CD4-positive, alpha-beta T cell treated with Interleukin-4 for 4 hours (primary cell): ENCODE data around the gene MDM2.
A peak's percentile ranks its signal among the peaks of the same experiment; 100 is the strongest.
"Not testable (repeated sequence)": the region's sequence is repeated elsewhere in the genome, so short reads cannot be mapped to it uniquely, and the experiment has no call there.

Experiments
- DNase-seq: peaks from one replicate; pipeline ENCODE4 v3.0.0-alpha.2; 2020

MDM2 gene

GRCh38 chr12:68806488-68807237 lies 1.3 kb upstream of the MDM2 start:
- peak; percentile 42 for DNase-seq

GRCh38 chr12:68807274-68807575 lies 752 bp upstream of the MDM2 start:
- not testable (repeated sequence) for DNase-seq

DNA sequence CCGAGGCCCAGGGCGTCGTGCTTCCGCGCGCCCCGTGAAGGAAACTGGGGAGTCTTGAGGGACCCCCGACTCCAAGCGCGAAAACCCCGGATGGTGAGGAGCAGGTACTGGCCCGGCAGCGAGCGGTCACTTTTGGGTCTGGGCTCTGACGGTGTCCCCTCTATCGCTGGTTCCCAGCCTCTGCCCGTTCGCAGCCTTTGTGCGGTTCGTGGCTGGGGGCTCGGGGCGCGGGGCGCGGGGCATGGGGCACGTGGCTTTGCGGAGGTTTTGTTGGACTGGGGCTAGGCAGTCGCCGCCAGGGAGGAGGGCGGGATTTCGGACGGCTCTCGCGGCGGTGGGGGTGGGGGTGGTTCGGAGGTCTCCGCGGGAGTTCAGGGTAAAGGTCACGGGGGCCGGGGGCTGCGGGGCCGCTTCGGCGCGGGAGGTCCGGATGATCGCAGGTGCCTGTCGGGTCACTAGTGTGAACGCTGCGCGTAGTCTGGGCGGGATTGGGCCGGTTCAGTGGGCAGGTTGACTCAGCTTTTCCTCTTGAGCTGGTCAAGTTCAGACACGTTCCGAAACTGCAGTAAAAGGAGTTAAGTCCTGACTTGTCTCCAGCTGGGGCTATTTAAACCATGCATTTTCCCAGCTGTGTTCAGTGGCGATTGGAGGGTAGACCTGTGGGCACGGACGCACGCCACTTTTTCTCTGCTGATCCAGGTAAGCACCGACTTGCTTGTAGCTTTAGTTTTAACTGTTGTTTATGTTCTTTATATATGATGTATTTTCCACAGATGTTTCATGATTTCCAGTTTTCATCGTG lies 612 bp downstream of the MDM2 start:
- DNase-seq, result peak; percentile 56

- DNase-seq, result no peak
Observed at GRCh38 chr12:68809190-68810026, 1.4 kb downstream of the MDM2 start.

GRCh38 chr12:68810027-68810389 lies 2.0 kb downstream of the MDM2 start:
- not testable (repeated sequence) for DNase-seq

DNA sequence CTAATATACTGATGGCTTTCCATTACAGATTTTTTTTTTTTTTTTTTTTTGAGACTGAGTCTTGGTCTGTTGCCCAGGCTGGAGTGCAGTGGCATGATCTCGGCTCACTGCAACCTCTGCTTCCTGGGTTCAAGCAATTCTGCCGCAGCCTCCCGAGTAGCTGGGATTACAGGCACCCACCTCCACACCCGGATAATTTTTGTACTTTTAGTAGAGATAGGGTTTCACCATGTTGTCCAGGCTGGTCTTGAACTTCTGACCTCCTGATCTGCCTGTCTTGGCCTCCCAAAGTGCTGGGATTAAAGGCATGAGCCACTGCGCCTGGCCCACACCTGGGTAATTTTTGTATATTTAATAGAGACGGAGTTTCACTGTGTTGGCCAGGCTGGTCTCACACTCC lies 3.6 kb downstream of the MDM2 start:
- not testable (repeated sequence) for DNase-seq

DNA sequence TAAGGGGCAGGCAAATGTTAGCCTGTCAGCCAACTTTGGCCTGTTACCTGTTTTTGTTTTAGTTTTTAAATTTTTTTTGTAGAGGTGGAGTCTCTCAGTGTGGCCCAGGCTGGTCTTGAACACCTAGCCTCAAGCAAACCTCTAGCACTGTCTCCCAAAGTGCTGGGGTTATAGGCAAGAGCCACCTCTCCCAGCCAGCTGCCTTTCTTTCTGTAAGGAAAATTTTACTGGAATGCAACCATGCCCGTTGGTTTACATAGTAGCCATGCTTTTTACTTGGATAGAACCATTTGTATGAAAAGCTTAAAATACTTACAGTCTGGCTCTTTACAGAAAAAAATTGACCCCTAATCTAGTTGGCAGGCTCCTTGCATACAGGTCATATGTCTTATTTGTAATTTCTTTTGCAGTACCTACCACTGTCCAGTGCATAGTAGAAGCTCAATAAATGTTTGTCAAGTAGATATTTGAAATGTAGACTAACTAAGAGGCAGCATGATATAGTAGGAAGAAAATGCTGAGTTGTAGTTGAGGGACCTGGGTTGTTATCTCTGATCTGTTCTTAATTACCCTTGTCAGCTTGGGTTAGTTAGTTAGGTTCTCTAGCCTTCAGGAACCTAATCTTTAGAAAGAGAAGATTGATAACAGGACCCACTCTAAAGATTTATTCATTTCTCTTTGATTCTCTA lies 4.7 kb downstream of the MDM2 start:
- DNase-seq, result no peak

DNA sequence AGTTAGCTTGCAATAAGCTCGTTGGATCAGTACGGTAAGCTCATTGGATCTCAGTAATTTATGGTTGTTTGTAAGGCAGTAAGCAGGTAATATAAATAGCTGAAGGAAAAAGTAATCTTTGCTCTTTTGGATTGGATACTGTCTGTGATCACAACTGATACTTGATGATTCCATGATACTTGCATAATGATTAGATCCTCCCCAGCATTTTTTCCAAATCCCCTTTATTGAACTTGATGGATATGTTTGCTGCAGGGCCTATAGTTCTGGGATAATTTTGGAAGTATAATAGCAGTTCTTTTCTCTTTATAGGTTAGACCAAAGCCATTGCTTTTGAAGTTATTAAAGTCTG lies 5.2 kb downstream of the MDM2 start:
- DNase-seq, result no peak

DNA sequence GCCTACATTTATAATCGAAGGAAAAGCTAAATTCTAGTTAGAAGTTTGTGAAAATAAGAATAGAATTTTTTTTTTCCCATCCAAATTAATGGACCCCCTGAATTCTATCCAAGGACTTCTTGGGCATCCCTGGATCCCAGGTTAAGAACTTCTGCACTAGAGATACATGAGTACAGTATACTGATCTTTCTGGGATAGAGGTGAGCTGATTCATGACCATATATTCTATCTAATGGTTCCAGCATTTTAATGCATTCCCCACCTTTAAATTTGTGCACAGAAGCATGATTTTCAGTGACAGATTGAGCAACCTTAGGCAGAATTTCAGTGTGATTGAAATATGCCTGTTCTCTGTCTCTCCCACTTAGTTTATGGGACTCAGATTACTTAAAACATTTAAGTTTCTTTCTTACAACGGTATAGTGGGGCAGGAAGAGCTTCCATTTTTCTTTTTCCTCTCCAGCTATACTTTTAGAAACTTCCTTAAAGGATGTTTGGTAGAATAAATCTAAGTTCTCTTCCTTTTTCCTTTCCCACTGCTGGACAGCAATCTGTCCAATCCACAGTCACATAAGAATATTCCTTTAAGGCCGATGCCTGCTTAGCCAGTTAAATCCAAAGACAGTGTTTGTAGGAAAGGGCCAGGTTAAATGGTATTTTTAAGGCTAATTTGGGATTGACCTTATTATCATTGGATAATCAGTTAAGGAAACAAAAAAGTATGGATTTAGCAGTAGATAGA lies 6.7 kb downstream of the MDM2 start:
- DNase-seq, result no peak

DNA sequence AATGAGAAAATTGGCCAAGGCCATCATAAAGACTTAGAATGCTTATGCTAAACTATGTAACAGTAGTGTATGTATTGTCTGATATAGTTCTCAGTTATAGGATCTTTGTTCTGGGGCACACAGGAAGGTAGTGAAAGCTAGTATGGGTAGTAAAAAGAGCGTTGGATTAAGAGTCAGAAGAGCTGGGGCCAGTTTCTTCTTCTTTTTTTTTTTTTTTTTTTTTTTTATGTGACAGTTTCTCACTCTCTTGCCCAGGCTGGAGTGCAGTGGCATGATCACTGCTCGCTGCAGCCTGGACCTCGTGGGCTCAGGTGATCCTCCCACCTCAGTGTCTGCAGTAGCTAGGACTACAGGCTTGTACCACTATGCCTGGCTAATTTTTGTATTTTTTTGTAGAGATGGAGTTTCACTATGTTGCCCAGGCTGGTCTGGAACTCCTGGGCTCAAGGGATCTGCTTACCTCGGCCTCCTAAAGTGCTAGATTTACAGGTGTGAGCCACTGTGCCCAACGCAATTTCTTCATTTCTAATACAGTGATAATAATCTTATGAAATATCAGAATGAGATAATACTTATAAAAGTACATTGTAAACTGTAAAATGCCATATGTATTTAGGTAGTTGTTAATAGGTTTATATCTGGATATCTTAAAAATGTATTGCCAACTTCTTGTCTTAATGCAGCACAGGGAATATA lies 7.4 kb downstream of the MDM2 start:
- no peak for DNase-seq

GRCh38 chr12:68815928-68816800 lies 8.2 kb downstream of the MDM2 start:
- DNase-seq, result no peak

- not testable (repeated sequence) for DNase-seq
Observed at GRCh38 chr12:68819481-68819880, 11.5 kb downstream of the MDM2 start.

- no peak for DNase-seq
Observed at GRCh38 chr12:68821357-68822188, 13.6 kb downstream of the MDM2 start.

- DNase-seq, result no peak
Observed at GRCh38 chr12:68823696-68824095, 15.7 kb downstream of the MDM2 start.

DNA sequence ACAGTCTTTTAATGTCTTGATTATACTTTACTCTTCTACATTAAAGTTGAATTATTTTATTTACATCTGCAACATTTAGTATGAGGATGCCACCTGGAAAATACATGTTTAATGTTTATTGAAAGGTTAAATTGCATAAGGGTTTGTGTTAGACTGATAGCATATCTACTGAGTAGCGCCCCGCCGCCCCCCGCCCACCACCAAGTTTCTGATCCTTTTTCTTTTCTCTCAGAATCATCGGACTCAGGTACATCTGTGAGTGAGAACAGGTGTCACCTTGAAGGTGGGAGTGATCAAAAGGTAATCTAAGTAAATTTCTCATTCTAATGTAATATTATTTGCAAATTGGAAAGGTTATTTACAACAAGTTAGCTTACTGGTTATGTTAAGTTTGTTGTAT lies 16.2 kb downstream of the MDM2 start:
- no peak for DNase-seq

DNA sequence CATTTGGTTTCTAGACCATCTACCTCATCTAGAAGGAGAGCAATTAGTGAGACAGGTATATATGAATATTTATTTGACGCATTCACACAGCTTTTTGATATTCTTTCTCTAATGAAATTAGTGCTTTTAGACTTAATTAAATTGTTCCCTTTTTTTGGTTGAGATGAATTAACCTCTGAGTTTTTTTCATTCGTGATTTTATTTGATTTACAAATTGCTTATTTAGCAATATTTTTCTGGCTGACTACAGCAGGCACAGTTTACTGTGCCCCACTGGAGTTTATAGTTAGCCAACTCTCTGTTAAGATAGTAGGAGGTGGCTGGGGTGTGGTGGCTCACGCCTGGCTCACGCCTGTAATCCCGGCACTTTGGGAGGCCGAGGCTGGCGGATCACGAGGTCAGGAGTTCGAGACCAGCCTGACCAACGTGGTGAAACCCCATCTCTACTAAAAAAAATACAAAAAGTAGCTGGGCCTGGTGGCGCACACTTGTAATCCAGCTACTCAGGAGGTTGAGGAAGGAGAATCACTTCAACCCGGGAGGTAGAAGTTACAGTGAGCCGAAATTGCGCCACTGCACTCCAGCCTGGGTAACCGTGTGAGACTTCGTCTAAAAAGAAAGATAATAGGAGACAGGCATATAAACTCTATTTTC lies 16.7 kb downstream of the MDM2 start:
- DNase-seq, result no peak

DNA sequence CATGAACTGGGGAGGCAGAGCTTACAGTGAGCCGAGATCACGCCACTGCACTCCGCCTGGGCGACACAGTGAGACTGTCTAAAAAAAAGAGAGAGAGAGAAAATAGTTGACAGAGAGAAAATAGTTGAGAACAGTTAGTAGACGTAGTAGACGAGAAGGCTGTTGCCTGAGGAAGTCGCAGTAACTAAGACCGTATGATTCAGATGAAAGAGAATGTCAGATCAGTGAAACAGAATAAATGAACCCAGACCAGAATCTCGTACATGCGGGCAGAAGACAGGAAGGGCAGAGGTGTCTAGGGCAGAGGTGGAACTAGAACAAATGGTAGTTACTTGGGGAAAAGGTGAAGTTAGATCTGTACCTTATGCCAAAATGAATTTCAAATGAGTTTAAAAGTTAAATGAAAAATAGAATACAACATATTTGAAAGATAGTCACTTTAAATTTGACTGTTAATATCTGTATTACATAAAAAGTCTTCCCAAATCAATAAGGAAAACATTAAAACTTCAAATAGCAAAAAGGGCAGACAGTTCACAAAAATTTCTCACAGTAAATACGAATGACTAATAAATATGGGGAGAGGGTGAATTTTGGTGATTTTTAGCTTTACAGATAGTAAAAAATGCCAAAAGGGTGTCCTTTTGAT lies 17.7 kb downstream of the MDM2 start:
- DNase-seq, result no peak

DNA sequence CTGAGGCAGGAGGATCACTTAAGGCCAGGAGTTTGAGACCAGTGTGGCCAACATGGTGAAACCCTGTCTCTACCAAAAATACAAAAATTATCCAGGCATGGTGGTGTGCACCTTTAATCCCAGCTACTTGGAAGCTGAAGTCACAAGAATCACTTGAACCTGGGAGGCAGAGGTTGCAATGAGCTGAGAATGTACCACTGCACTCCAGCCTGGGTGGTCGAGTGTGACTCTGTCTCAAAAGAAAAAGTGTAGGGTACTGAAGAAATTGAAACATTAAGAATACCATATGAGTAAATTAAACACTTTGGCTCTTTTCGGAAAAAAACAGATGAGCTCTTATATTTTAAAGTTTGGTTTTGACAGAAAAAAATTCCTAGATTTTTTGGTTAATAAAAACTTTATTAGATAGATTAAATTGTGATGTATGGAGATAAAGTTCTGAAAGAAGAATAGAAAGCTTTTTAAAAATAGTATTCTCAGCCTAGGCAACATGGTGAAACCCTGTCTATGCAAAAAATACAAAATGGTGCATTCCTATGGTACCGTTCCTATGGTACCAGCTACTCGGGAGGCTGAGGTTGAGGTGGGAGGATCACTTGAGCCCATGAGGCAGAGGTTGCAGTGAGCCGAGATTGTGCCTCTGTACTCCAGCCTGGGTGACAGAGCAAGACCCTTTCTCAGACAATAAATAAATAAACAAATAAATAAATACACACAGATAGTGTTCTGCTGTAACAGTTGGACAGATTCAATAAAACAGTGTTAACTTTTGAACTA lies 20.1 kb downstream of the MDM2 start:
- DNase-seq, result no peak
